GM12878 (cell line): ENCODE results near the gene LYRM2. TPM values are rescaled to one million over a fixed set of nuclear protein-coding genes. Genes with fewer than 3 reads are reported as not detected.

Experiments used
- GATAD2B ChIP-seq: fragments of 450-650 bp; conservative IDR thresholded peaks from 2 replicates; pipeline ENCODE4 v1.6.1; 2017; ENCODE audit warnings: low read depth, mild to moderate bottlenecking, moderate library complexity
- MYC ChIP-seq: IDR thresholded peaks from 2 replicates; pipeline ENCODE4 v1.6.1; 2011; ENCODE audit warnings: mild to moderate bottlenecking, low read length, moderate library complexity, inconsistent platforms; ENCODE audit not compliant: insufficient read depth, insufficient replicate concordance, insufficient read length, severe bottlenecking
- NFYA ChIP-seq: IDR thresholded peaks from 2 replicates; pipeline ENCODE4 v1.6.1; 2011; ENCODE audit warnings: low read depth, mild to moderate bottlenecking, low read length, improper control_type of control experiment, borderline replicate concordance
- PAX5 ChIP-seq: IDR thresholded peaks from 2 replicates; pipeline ENCODE4 v1.6.1; 2011; ENCODE audit warnings: low read depth, low read length, borderline replicate concordance
- POLR2AphosphoS2 ChIP-seq: IDR thresholded peaks from 2 replicates; pipeline ENCODE4 v1.6.1; 2011; ENCODE audit warnings: low read depth, mild to moderate bottlenecking, low read length, improper control_type of control experiment, moderate library complexity
- SPI1 ChIP-seq: IDR thresholded peaks from 2 replicates; pipeline ENCODE4 v1.6.1; 2011; ENCODE audit warnings: low read depth, mild to moderate bottlenecking, low read length, moderate library complexity, borderline replicate concordance; ENCODE audit not compliant: insufficient read depth
- STAT3 ChIP-seq: IDR thresholded peaks from 2 replicates; pipeline ENCODE4 v1.6.1; 2011; ENCODE audit warnings: low read depth, low read length, improper control_type of control experiment
- polyA plus RNA-seq, 11 experiments: library from polyadenylated mRNA; depleted of rRNA in 4 of 11; unstranded in 6 of 11; stranded (reverse) in 5 of 11; fragments of >200 nt; fragmentation: Nextera tagmentation in 4 of 11; fragmentation: Illumina TruSeq in 1 of 11; extraction: Ambion mirVana in 4 of 11; extraction: Trizol in 1 of 11; gene quantifications; 1 replicate in 1 of 11; 2 replicates in 10 of 11; pipeline versions ENCODE4 v1.2.1 to v1.2.3, GENCODE V29; 2011 to 2016; ENCODE audit warnings: inconsistent platforms in 2 of 11, missing spikeins in 2 of 11, low read depth in 1 of 11
- total RNA-seq, 4 experiments: library from RNA; depleted of rRNA in 3 of 4; stranded (reverse); fragments of >200 nt in 3 of 4; fragmentation: Illumina TruSeq in 1 of 4; extraction: Trizol in 1 of 4; gene quantifications; 2 replicates each; pipeline versions ENCODE4 v1.2.1 to v1.2.3, GENCODE V29; 2013 to 2021
- TF ChIP-seq, protein P1 (sequence below): IDR thresholded peaks from 2 replicates; pipeline ENCODE4 v1.6.1; 2012; ENCODE audit warnings: low read depth, low read length, improper control_type of control experiment
- TF ChIP-seq, protein P2 (sequence below): fragments of 450-650 bp; IDR thresholded peaks from 2 replicates; pipeline ENCODE4 v1.6.1; 2017; ENCODE audit warnings: mild to moderate bottlenecking, moderate library complexity

LYRM2 gene
- total and polyA plus RNA-seq, 10 of the 15 experiments (the other 5 are each of a cell fraction or from before 2014, with no cell fraction given) = 17.2 to 75.0 (median 30.9) TPM

DNA sequence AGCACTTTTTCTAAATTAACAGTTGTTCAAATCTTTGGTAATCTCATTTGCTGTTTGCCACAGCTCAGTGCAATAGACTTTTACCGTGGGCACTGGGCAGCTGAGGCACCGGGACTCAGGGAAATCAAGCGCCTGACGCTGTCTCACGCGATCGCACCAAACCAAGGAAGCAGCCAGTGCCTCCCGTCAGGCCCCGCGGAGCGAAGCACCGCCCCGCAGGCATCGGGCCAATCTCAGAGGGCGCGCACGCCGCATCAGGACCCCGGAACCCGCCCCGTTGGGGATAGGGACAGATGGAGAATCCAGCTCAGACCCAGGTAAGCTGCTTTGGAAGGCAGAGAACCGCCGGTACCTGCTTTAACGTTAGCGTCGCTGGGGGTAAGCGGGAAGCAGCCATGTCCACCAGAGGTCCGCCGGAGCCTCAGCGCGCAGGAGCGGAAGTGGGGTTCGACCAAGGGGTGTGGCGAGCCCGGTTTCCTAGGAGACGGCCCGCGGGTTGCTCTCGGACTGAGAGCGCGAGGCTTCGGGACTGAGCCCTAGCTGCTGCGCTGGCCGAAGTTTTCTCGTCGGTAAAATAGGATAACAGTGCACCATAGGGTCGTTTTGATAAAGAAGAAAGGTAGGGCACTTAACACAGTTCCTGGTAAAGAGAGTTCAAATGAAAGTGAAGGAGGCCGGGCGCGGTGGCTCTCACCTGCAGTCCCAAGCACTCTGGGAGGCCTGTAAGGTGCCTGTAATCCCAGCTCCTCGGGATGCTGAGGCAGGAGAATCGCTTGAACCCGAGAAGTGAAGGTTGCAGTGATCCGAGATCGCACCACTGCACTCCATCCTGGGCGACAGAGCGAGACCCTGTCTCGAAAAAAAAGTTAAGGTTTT lies at the start of gene LYRM2 (continued):
- TF ChIP-seq, protein P1, sequence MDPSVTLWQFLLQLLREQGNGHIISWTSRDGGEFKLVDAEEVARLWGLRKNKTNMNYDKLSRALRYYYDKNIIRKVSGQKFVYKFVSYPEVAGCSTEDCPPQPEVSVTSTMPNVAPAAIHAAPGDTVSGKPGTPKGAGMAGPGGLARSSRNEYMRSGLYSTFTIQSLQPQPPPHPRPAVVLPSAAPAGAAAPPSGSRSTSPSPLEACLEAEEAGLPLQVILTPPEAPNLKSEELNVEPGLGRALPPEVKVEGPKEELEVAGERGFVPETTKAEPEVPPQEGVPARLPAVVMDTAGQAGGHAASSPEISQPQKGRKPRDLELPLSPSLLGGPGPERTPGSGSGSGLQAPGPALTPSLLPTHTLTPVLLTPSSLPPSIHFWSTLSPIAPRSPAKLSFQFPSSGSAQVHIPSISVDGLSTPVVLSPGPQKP = peak; percentile 94
- no peak for TF ChIP-seq MYC
- no peak for TF ChIP-seq NFYA
- TF ChIP-seq SPI1 = peak; percentile 79
- TF ChIP-seq STAT3 = no peak
- TF ChIP-seq, protein P2, sequence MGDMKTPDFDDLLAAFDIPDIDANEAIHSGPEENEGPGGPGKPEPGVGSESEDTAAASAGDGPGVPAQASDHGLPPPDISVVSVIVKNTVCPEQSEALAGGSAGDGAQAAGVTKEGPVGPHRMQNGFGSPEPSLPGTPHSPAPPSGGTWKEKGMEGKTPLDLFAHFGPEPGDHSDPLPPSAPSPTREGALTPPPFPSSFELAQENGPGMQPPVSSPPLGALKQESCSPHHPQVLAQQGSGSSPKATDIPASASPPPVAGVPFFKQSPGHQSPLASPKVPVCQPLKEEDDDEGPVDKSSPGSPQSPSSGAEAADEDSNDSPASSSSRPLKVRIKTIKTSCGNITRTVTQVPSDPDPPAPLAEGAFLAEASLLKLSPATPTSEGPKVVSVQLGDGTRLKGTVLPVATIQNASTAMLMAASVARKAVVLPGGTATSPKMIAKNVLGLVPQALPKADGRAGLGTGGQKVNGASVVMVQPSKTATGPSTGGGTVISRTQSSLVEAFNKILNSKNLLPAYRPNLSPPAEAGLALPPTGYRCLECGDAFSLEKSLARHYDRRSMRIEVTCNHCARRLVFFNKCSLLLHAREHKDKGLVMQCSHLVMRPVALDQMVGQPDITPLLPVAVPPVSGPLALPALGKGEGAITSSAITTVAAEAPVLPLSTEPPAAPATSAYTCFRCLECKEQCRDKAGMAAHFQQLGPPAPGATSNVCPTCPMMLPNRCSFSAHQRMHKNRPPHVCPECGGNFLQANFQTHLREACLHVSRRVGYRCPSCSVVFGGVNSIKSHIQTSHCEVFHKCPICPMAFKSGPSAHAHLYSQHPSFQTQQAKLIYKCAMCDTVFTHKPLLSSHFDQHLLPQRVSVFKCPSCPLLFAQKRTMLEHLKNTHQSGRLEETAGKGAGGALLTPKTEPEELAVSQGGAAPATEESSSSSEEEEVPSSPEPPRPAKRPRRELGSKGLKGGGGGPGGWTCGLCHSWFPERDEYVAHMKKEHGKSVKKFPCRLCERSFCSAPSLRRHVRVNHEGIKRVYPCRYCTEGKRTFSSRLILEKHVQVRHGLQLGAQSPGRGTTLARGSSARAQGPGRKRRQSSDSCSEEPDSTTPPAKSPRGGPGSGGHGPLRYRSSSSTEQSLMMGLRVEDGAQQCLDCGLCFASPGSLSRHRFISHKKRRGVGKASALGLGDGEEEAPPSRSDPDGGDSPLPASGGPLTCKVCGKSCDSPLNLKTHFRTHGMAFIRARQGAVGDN = no peak; the same call in 1 of the 2 replicates
- TF ChIP-seq GATAD2B = peak; percentile 77; the same call in 1 of the 2 replicates
- TF ChIP-seq POLR2AphosphoS2 = peak; percentile 96; the same call in 1 of the 2 replicates
- TF ChIP-seq PAX5 = peak; percentile 47; the same call in 1 of the 2 replicates
